GM18499 (cell line): ENCODE measurements around the gene PSMB8.
"Not testable (repeated sequence)": the region's sequence is repeated elsewhere in the genome, so short reads cannot be mapped to it uniquely, and the experiment has no call there.

Experiments
- ATAC-seq: cut with Tn5 transposase; IDR thresholded peaks from one replicate; pipeline ENCODE4 v1.9.1; 2021; ENCODE audit warnings: moderate number of reproducible peaks; ENCODE audit not compliant: insufficient read depth, unreplicated experiment

The PSMB8 gene

GRCh38 chr6:32838114-32838958 lies 5.5 kb downstream of the PSMB8 start, which contains the start of gene TAP2:
TSS of gene TAP2 (minus strand) at chr6:32838739. CDS start at chr6:32838233, 506 bp downstream.
- peak; percentile 40 for ATAC-seq

DNA sequence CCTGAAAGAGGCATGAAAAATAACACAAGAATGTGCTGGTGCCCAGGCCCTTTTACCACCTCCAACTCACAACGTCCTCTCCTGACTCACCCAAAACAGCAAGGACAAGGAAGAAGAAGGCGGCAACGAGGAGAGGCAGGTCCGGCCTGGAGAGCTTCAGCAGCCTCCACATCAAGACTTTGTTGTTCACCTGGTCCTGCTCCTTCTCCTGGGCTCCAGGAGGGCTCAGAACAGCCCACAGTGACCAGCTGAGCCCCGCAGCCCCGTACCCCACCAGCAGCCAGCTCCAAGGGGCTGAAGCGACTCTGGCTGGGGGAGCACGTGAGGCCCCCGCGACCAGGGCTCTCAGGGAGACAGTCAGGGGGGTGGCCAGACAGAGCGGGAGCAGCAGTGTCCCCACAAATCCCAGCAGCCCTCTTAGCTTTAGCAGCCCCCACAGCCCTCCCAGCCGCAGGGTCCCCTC lies 6.2 kb downstream of the PSMB8 start:
- no peak for ATAC-seq

GRCh38 chr6:32836873-32837272 lies 7.0 kb downstream of the PSMB8 start:
- no peak for ATAC-seq

DNA sequence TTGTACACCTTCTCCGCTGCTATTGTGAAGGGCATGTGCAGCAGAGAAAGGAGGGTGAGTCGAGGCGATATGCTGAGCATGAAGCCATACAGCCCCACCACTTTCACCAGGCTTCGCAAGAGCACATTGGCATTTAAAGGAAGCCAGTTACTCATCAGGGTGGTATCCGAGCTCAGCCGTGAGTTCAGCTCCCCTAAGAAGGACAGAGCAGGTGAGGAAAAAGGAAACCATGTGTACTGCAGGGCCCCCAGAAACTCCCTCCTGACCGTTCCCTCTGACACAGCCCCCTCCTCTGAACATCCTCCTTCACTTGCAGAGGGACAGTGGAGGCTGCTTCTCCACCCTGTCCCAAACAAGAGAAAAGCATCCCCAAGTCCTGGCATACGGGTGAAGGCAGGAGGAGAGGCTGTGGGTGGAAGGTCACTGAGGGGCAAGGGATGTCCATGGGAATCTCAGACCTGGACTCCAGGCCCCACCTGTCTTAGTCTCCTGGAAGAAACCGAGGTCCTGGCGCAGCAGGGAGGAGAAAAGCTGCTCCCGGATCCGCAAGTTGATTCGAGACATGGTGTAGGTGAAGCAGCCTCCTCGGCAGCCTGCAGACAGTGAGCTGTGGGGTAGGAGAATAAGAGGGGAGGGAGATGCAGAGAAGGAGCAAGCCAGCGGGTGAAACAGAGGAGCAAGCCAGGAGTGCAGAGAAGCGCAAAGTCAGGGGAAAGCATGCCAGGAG lies 8.5 kb downstream of the PSMB8 start:
- ATAC-seq: no peak

DNA sequence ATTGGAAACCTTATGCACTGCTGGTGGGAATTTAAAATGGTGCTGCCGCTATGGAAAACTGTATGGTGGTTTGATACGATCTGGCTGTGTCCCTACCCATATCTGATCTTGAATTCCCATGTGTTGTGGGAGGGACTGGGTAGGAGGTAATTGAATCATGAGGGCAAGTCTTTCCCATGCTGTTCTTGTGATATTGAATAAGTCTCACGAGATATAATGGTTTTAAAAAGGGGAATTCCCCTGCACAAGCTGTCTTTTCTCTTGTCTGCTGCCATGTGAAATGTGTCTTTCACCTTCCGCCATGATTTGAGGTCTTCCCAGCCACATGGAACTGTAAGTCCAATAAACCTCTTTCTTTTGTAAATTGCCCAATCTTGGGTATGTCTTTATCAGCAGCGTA lies 10.2 kb downstream of the PSMB8 start:
- no peak for ATAC-seq

- ATAC-seq: no peak
These were observed 11.3 kb downstream of the PSMB8 start for GRCh38 chr6:32832535-32832934.

- no peak for ATAC-seq
These were observed 12.9 kb downstream of the PSMB8 start for GRCh38 chr6:32830936-32831335.

GRCh38 chr6:32830017-32830416 lies 13.8 kb downstream of the PSMB8 start:
- ATAC-seq: no peak

- no peak for ATAC-seq
These were observed 14.4 kb downstream of the PSMB8 start for GRCh38 chr6:32829495-32829894.

DNA sequence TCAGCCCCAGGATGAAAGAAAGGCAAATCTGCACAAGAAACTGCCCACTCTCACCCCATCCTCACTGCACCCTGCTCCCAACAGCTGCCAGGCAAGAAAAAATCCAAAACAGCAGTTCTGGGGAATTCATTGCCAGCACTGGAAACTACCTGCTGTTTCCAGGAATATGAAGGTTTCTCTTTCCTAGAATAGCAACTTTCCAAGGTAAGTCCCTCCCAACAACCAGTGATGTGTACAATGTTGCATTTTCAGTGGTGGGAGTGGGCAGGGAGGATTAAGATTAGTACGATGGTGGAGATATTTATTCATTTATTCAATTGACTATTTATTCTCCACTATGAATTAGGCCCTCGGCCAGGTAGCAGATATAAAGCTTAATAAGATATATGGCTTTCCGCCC lies 16.8 kb downstream of the PSMB8 start:
- no peak for ATAC-seq

DNA sequence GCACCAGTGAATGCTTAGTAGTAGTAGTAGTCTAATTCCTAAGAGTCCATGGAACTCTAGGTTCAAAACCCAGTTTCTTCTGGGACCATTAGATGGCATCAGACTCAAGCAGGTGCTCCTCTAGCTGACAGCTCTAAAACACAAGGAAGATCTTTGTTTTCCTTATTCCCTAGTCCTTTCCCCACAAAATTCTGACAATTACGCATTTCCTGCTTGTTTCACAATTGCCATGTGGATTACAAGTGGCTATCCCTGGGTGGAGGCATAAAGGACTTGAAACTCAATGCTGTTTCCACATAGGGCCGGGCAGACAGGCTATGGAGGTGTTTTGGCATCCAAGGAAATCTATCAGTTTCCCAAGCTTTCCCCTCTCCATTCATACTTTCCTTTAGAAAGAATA lies 17.9 kb downstream of the PSMB8 start:
- ATAC-seq: no peak

GRCh38 chr6:32819729-32820128 lies 24.1 kb downstream of the PSMB8 start:
- no peak for ATAC-seq

DNA sequence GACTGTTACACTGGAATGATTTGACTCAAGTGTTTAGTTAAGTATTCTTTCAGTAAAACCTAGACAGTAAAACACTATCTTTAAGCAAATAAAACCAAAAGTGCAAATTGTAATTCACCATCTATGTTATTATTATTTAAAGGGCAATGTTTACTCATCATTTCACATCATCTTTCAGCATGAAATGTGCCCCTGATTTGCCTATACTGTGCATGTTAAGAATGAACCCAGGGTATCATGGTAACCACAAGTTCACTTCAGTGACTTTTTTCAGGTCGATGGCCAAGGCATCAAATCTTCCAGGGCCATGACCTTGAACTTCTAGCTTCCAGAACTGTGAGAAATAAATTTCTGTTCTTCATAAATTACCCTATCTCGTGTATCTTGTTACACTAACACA lies 25.0 kb downstream of the PSMB8 start:
- no peak for ATAC-seq

DNA sequence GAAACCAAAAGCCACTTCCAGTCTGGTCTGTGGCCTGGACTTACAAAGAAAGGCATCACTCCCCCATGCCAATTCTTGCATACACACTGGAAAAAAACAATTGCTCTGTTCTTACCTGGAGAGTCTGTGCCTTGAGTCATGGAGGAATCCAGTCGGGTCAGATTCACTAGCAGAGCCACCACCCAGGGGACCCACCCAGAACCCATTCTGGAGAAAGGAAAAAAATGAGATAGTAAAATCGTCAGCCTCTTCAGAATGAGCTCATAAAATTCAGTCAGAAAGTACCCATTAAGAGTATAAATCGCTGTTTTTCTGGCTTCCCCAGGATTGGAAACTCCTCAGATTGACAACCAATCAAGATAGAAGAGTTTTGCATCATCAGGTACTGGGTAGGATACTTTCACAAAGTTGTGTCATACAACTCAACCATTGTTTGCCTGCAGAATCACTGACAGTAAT lies 27.1 kb downstream of the PSMB8 start, which contains the start of gene HLA-DOB:
TSS of gene HLA-DOB (minus strand) at position 257 of the 459 bp plus-strand sequence. CDS start at position 206, 51 bp downstream.
- no peak for ATAC-seq

GRCh38 chr6:32815996-32816395 lies 27.9 kb downstream of the PSMB8 start:
- ATAC-seq: no peak

DNA sequence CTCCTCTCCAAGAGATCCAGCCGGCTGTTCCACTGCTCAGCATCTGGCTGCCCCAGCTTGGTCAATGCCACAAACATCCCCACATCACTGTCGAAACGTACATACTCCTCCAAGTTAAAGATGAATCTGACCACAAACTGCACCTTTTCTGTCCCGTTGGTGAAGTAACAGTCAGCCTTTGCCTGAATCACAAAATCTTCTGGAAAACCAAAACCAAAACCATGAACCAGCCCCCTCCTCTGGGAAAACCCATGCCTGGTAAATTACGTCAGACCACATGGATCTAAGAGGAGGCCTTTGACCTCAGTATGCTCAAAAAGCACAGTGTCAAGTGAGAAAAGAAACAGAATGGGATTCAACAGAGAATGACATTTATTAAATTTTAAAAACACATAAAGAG lies 28.7 kb downstream of the PSMB8 start:
- no peak for ATAC-seq

DNA sequence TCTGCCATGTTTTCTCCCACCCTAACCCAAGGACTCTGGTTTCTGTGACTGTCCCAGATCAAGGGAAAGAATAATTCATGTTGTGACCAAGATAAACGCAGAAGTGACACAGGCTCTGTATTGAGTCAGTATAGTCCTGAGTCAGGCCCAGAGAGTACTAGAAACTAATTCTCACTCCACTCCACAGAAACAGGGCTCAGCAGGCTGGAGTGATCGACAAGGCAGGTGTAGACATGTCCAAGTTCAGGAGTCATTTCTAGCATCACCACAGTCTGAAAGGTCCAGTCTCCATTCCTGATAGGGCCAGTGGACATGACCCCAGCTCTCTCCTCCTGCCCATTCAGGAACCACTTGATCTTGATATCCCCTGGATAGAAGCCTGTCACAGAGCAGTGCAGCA lies 29.7 kb downstream of the PSMB8 start:
- ATAC-seq: no peak

- no peak for ATAC-seq
These were observed 34.7 kb downstream of the PSMB8 start for GRCh38 chr6:32809171-32809570.

DNA sequence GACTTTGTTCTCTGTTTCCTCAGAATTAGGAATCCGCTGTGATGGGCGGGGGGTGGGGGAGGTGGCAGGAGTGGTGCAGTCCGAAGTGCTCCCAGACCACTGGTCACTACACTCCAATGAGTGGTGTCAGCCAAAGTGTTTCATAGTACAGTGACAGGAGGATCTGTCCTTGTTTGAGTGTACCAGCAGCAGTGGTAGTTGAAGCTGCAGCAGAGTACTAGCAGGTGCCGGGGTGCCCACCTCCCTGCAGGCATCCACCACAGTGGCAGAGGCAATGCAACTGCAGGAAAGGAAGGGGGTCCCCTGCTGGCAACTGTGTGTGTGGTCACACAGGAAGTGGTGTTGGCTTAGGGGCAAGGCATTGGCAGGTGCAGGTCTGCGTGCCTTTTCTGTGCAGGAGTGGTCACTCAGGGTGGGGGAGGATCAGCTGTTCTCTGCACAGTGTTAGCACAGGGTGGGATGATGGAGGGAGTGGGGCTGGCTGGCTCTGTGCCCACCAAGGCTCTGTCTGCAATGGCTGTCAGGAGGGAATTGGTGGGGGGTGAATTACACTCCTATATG lies 36.7 kb downstream of the PSMB8 start:
- ATAC-seq: no peak

DNA sequence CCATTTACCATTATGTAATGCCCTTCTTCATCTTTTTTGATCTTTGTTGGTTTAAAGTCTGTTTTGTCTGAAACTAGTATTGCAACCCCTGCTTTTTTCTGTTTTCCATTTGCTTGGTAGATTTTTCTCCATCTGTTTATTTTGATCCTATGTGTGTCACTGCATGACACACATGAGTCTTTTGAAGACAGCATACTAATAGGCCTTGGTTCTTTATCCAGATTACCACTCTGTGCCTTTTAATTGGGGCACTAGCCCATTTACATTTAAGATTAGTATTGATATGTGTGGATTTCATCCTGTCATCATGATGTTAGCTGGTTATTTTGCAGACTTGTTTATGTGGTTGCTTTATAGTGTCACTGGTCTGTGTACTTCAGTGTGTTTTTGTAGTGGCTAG lies 38.4 kb downstream of the PSMB8 start:
- ATAC-seq: not testable (repeated sequence)

DNA sequence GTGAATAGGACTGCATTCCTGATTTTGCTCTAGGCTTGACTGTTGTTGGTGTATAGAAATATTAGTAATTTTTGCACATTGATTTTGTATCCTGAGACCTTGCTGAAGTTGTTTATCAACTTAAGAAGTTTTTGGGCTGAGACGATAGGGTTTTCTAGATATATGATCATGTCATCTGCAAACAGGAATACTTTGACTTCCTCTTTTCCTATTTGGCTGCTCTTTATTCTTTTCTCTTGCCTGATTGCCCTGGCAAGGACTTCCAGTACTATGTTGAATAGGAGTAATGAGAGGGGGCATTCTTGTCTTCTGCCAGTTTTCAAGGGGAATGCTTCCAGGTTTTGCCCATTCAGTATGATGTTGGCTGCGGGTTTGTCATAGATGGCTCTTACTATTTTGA lies 40.4 kb downstream of the PSMB8 start:
- ATAC-seq: no peak
